Stomach (tissue), 4 donors: Measurements from ENCODE around the gene EVC2.

Experiments used
- POLR2A ChIP-seq, 4 donors: fragments of 450-650 bp; IDR thresholded peaks; one replicate each; pipeline ENCODE4 v1.6.1; 2016; ENCODE audit warnings: antibody characterized with exemption in 4 of 4, control low read depth in 2 of 4, mild to moderate bottlenecking in 1 of 4, moderate library complexity in 1 of 4
- POLR2AphosphoS5 ChIP-seq, 3 donors: sonication (generic); formaldehyde crosslinking; IDR thresholded peaks; one replicate each; pipeline ENCODE4 v1.6.1; 2016; ENCODE audit warnings: antibody characterized with exemption in 3 of 3
- TF ChIP-seq, protein P1 (sequence below), 7 experiments: fragments of 450-650 bp in 4 of 7; fragments of 200-600 bp in 3 of 7; sonication (generic) in 3 of 7; IDR thresholded peaks; one replicate each; pipeline ENCODE4 v1.5.1; 2016 to 2019; ENCODE audit warnings: antibody characterized with exemption in 7 of 7, control low read depth in 2 of 7, mild to moderate bottlenecking in 1 of 7

DNA sequence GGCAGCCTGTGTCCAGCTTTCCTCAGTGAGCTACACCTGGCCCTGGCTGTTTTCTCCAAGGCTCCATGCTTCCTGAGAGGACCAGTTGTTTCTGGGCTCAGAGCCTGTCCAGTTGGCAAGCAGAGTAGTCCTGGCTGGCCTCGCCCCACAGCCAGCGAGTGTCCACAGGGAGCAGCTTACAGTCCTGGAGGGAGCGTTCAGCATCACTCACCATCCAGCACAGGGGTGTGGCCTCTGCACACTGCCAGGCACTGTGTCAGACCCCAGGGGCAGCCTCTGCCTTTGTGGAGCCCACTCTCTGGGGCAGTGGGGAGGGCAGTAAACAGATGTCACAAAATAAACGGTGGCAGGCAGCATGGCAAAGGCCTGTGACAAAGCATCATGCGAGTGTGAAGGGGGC lies 26.5 kb upstream of the EVC2 start:
- TF ChIP-seq POLR2AphosphoS5 (IDR thresholded peaks at IDR 0.05) (no peak), POLR2A (IDR thresholded peaks at IDR 0.05) (no peak)
- TF ChIP-seq, protein P1, sequence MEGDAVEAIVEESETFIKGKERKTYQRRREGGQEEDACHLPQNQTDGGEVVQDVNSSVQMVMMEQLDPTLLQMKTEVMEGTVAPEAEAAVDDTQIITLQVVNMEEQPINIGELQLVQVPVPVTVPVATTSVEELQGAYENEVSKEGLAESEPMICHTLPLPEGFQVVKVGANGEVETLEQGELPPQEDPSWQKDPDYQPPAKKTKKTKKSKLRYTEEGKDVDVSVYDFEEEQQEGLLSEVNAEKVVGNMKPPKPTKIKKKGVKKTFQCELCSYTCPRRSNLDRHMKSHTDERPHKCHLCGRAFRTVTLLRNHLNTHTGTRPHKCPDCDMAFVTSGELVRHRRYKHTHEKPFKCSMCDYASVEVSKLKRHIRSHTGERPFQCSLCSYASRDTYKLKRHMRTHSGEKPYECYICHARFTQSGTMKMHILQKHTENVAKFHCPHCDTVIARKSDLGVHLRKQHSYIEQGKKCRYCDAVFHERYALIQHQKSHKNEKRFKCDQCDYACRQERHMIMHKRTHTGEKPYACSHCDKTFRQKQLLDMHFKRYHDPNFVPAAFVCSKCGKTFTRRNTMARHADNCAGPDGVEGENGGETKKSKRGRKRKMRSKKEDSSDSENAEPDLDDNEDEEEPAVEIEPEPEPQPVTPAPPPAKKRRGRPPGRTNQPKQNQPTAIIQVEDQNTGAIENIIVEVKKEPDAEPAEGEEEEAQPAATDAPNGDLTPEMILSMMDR (IDR thresholded peaks at IDR 0.05), result no peak
